PC-3 (cell line): ENCODE measurements around the gene SMIM12.

ENCODE experiments used
- EZH2 ChIP-seq: fragments of 300-600 bp; sonication (generic); IDR thresholded peaks from one replicate; pipeline ENCODE4 v1.6.1; 2017; ENCODE audit warnings: antibody characterized with exemption, mild to moderate bottlenecking, low read length; ENCODE audit not compliant: unreplicated experiment
- EZH2phosphoT487 ChIP-seq: fragments of 300-600 bp; sonication (generic); IDR thresholded peaks from 2 replicates; pipeline ENCODE4 v1.6.1; 2018; ENCODE audit warnings: mild to moderate bottlenecking, antibody characterized with exemption, low read length, borderline replicate concordance
- TF ChIP-seq, protein P1 (sequence below): fragments of 300-600 bp; sonication (generic); conservative IDR thresholded peaks from 2 replicates; pipeline ENCODE4 v1.5.1; 2017; ENCODE audit warnings: antibody characterized with exemption, low read depth, mild to moderate bottlenecking, low read length

DNA sequence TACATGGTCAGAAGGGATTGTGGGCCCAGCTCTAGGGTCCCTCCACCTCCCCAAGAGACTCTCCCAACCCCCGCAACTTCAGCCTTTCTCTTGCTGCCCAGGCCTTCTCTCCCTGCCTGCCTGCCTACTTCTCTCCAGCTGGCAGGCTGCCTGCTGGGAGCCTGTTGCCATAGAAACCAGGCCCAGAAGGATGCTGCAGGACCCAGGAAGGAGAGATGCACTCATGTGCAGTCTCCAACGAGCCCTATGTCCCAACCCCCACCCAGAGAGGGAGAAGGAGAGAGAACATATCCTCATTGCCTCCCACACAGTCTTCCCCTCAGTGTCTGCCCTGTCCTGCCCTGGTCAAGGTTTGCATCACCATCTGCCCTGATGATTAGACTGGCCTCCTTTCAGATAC lies 10.8 kb upstream of the SMIM12 start:
- TF ChIP-seq, protein P1, sequence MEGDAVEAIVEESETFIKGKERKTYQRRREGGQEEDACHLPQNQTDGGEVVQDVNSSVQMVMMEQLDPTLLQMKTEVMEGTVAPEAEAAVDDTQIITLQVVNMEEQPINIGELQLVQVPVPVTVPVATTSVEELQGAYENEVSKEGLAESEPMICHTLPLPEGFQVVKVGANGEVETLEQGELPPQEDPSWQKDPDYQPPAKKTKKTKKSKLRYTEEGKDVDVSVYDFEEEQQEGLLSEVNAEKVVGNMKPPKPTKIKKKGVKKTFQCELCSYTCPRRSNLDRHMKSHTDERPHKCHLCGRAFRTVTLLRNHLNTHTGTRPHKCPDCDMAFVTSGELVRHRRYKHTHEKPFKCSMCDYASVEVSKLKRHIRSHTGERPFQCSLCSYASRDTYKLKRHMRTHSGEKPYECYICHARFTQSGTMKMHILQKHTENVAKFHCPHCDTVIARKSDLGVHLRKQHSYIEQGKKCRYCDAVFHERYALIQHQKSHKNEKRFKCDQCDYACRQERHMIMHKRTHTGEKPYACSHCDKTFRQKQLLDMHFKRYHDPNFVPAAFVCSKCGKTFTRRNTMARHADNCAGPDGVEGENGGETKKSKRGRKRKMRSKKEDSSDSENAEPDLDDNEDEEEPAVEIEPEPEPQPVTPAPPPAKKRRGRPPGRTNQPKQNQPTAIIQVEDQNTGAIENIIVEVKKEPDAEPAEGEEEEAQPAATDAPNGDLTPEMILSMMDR, result no peak
- TF ChIP-seq EZH2 (no peak), EZH2phosphoT487 (no peak)
